ENCODE data around the gene DRAM1.

Gene DRAM1

DNA sequence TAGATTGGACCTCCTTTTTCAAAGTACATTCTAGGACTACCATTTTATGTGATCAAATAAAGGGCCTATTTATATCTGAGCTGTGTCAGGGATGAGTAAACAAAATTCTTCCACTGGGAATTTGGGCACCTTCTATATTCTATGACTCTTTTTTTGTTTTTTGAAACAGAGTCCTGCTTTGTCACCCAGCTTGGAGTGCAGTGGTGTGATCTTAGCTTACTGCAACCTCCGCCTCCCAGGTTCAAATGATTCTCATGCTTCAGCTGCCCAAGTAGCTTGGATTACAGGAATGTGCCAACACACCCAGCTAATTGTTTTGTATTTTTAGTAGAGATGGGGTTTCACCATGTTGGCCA lies 64.8 kb downstream of the DRAM1 start:
- no peak for DNase-seq

DNA sequence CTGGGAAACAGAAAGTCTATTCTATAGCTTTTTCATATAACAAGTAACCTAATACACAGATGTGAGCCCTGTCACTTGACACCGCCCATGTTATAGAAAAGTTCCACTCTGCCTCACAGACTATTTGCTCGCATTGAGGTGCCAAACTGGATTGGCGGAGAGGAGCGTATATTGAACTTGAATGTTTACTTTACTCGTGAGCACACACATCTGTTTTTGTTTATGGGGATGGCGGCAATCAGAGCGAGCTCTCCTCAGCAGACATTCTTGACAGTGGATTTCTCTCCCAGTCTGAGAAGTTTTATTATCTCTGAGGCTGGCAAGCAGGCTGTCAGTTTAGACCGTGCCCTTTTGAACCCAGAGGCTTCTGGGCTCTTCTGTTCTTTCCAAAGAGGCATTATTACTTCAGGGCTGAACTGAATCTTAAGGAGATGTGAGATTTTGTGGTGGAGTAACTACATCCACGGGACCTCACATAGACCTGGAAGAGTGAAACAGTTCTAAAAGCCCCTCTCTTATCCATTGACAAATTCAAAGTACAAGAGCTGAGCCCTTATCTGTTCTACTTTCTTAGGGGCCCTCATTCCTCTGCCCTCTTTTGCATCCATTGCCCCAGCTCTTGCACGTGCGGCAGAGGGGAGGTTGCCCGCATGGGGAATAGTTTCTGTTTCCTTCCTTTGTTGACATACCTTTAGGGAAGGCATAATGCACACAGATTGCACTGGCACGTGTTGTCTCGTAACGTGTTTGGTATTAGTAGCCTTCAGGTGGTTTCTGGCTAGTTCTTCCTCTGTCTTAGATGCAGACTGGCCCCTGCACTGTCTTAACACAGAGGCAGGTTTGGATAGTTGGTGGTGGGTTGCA lies 68.2 kb downstream of the DRAM1 start:
- DNase-seq: no peak

DNA sequence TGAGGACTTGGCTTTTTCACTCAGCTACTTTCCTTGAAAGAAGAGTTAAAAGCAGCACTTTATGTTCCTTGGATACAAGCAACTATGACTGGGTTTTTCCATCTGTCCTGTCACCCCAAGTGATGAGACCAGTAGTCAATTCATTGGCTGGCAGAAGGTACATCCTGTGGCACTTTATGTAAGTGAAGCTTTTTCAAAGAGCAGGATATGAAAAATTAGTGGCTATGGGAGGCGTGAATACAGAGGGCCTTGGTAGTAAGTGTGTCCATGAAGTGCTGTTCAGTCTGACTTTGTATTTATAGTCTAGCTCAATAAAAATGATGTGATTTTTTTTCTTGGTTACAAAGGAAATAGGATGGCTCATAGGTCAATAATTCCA lies 68.8 kb downstream of the DRAM1 start:
- DNase-seq: no peak

DNA sequence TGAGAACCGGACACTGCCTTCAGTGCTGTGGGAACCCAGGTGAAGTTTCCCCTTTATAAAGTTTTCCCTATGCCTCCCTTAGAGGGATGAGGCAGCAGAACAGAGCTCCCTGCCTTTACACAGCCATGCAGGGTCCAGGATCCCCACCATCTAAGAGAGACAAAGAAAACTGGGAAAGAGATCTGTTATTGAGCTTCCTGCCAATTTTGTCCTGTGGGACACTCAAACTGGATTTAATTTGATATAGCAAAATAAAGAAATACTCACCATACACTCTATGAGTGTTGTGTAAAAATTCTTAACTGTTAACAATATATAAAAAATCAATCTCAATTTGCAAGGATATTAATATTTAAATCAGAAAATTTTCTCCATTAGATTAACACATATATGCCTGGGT lies 69.9 kb downstream of the DRAM1 start:
- no peak for DNase-seq

DNA sequence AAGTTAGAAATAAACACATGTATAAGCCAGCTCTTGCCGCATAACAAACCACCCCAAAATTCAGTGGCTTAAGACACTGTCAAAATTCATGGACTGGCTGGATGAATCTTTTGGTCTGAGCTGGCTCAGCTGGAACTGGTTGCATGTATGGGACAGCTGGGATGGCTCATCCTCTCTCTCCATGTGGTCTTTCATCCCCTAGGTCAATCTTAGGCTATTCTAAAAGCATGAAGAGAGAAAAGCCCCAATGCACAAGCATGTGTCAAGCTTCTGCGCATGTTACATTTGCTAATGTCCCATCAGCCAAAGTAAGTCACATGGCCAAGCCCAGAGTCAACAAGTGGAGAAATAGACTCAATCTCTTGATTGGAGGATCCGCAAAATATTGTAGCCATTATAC lies 71.0 kb downstream of the DRAM1 start:
- no peak for DNase-seq

DNA sequence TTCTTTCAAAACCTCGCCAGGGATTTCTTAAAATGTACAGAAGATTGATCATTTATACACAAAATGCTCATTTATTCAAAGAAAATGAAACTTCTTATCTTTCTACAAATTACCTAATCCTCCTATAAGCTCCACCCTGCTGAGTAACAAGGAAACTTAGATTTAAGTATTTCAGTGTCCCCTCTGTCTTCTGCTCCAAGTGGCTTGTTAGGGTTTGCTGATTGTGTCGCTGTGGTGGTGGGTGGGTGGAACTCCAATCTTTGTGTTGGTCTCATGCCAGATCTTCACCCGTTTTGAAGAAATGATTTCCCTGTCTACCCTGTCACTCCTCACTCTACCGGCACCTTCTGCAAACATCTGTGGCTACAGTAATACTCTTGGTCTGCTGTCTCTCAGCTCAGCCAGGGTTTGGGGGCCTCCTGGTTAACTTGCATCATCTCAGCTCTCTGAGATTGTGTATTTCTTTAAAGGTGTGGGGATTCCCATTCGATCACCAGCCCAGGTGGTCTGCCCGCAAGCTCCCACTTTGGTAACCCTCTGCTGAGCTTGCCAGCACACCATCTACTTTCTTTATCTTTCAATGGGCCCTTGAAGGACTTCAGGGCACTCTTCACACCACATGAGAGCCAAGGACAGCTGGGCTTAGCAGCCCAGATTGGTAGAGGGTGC lies 73.8 kb downstream of the DRAM1 start:
- DNase-seq: no peak

DNA sequence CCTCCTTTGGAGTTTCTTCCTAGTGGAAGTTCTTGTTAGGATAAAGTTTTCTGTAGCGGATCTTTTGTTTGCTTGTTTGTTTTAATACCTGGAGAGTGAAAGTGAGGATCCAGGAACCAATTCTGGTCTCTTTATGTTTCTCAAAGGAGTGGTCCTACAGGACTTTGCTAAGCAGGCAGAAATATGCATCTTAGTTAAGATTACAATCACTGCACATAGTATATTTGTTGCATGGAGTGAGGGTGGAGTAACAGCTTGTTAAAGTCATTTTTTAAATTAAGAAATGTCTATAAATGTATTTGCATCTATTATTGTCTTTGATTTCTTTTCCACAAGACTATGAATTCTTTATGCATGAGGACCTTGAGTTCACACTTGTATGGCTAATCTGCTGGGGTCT lies 76.7 kb downstream of the DRAM1 start:
- no peak for DNase-seq

DNA sequence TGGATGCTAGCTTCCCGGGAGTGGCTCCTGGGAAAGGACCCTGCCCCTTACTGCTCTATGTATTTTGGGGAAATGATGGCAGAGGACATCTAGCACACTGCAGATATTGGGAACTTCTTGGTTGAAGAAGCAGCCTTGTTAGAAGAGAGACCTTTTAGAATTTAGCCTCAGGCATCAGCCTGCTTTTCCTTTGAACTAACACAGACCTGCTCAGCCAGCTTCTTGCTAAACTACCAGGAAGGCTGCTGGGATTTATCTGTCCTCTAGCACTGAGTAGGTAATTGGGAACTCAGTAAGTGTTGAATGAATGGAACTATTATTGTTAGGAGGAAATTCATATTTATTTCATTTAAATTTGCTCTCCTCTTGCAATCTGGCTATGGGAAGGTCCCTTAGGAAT lies 77.3 kb downstream of the DRAM1 start:
- no peak for DNase-seq

DNA sequence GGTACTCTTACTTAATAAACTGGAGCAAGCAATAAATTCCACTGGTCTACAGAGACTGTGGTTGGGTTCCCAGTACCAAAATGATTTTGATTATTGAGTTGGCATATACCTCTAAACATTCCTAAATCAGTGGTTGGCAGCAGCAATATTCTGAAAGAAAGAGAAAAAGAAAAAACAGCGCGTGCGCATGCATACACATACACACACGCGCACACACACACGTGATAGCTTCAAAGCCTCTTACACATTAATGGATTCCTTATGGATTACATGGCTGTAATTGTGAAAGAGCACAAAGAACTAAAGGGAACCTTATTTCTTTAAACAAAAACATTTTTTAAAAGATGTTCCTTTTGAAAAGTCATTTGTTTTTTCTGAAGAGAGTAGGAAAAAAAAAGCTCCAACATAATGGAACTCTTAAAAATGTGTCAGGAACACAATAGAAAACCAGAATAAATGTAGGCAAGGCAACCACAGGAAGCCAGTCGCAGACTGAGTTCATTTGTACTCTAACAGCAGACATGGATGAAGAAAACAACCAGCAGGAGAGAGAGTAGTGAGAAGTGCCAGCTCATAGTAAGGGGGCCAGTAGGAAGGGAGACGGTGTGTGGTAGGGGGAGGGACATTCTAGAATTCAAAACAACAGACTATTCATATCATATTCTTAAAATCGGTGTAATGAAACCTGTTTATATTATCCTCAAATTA lies 80.0 kb downstream of the DRAM1 start:
- DNase-seq: no peak

DNA sequence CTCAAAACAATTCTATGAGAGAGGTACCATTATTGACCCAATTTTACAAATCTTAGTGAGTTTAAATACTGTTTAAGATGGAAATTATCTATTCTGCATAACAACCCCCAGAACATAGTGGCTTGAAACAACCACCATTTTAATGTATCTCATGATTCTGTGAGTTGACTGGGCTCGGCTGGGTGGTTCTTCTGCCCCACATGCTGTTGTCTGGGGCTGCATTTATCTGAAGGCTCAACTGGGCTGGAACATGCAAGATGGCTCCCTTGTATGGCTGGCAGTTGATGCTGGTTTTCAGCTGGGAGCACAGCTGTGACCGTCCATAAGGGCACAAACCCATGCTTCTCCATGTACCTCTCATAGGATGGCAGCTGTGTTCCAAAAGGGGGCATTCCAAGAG lies 82.2 kb downstream of the DRAM1 start:
- no peak for DNase-seq

DNA sequence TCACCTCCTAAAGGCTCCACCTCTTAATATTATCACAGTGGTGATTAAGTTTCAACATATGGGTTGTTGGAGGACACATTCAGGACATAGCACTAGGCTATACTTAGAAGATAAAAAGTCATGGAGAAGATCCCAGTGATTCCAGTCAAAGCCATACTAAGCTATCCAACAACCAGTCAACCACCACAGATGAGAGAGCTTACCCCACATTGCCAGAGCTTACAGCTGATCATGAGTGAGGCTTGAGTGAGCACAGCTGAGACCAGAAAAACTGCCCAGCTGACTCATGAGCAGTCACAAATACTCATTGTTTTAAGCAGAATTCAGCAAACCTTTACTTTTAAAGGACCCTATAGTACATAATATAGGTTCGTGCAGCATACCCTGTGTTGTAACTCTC lies 85.1 kb downstream of the DRAM1 start:
- no peak for DNase-seq

DNA sequence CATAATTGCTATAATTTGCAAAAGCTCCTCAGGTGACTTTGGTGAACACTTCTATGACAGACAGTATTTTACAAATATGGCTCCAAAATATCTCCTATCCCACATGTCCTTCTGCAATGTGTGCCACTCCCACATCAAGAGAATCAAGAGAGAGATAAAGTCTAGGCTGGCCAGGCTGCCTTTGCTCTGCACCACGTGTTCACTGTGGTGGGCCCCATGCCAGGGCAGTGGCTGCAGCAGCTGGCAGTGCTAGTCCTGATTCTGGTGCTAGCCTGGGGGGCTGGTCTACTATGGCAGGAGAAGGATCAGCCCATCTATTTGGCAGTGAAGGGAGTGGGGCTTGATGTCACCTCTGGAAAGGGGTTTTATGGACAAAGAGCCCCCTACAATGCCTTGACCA lies 86.3 kb downstream of the DRAM1 start:
- DNase-seq: no peak

DNA sequence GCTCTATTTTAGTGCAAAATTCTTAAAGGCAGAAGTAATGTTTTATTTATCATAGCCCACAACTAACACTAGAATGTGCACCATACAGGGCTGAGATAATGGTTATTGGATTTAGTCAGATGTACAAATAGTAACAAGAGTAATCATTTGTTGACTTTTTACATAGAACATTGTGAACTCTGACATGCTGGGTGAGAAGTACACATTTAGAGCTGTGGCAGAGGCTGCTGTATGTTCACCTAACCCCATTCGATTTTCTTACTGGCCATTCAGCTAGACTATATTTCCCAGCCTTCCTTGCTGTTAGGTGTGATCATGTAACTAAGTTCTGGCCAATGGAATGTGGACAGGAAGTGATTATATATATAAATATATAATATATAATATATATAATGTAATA lies 89.1 kb downstream of the DRAM1 start:
- DNase-seq: no peak

DNA sequence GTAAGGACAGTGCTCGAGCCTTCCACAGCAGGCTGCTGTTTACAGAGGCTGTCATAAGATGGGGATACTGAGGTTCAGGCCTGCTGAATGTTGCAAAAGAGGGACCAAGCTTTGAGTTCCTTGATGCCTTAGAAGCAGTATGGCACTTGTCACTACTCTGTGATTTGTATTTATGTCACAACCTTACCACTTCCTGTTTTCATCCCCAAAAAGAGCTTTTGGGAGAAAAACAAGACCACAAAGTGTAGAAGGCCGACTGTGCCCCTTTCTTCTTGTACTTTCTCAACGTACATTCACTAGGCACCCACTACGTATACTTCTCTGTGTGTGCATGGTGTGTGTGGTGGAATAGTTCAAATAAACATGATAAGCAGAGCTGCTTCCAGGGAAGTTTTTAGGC lies 90.1 kb downstream of the DRAM1 start:
- DNase-seq: no peak

DNA sequence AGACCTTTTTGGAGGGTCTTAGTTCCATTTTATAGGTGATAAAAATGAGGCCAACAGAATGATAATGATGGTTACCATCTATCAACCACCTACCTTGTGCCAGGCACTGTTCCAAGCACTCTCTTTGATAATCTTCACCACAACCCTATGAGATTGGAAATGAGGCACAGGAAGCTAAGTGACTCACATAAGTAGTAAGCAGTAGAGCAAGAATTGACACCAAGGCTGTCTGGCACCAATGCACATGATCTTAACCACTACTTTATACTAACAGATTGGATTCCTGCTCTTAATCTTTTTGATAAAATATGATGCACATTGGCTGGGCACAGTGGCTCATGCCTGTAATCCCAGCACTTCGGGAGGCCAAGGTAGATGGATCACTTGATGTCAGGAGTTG lies 91.4 kb downstream of the DRAM1 start:
- DNase-seq: no peak

All from activated effector memory CD4-positive, alpha-beta T cell treated with Interleukin-2 at 50 U/mL for 16 hours (primary cell).